Osteoblast (primary cell): Measurements from ENCODE around the gene CLASP2. TPM values are rescaled to one million over a fixed set of nuclear protein-coding genes. Genes with fewer than 3 reads are reported as not detected.

ENCODE experiments used
- DNase-seq: peaks from one replicate; pipeline ENCODE4 v3.0.0; 2011; ENCODE audit warnings: low spot score, mixed read lengths; ENCODE audit not compliant: insufficient read length; ENCODE audit errors: missing footprints
- H2AFZ ChIP-seq: 2 replicates; pipeline ENCODE4 v1.6.0; 2011; ENCODE audit warnings: mild to moderate bottlenecking, low read length
- H3K27ac ChIP-seq: 2 replicates; pipeline ENCODE4 v1.5.1; 2011; ENCODE audit warnings: mild to moderate bottlenecking, low read depth, low read length, moderate library complexity
- H3K27me3 ChIP-seq: 2 replicates; pipeline ENCODE4 v1.6.0; 2012; ENCODE audit warnings: mild to moderate bottlenecking, control low read depth, inconsistent platforms, low read length, moderate library complexity; ENCODE audit not compliant: insufficient read depth
- H3K36me3 ChIP-seq: 2 replicates; pipeline ENCODE4 v1.5.1; 2011; ENCODE audit warnings: mild to moderate bottlenecking, low read length, control low read depth, moderate library complexity; ENCODE audit not compliant: insufficient read depth
- H3K4me1 ChIP-seq: 2 replicates; pipeline ENCODE4 v1.5.1; 2011; ENCODE audit warnings: mild to moderate bottlenecking, low read length, control low read depth, moderate library complexity; ENCODE audit not compliant: insufficient read depth
- H3K4me2 ChIP-seq: 2 replicates; pipeline ENCODE4 v1.6.0; 2011; ENCODE audit warnings: mild to moderate bottlenecking, low read length; ENCODE audit not compliant: insufficient read depth
- H3K4me3 ChIP-seq: fragments of 200-600 bp; sonication (generic); 3 replicates; pipeline ENCODE4 v1.5.1; 2012; ENCODE audit warnings: mild to moderate bottlenecking, low read length, inconsistent platforms; ENCODE audit not compliant: insufficient read depth
- H3K79me2 ChIP-seq: 2 replicates; pipeline ENCODE4 v1.6.0; 2012; ENCODE audit warnings: mild to moderate bottlenecking, low read length, control low read depth, inconsistent platforms; ENCODE audit not compliant: insufficient read depth
- H3K9me3 ChIP-seq: 2 replicates; pipeline ENCODE4 v1.5.1; 2011; ENCODE audit warnings: low read depth, low read length, control low read depth
- H4K20me1 ChIP-seq: 2 replicates; pipeline ENCODE4 v1.6.0; 2012; ENCODE audit warnings: mild to moderate bottlenecking, low read length, control low read depth; ENCODE audit not compliant: insufficient read depth
- total RNA-seq: library from RNA; depleted of rRNA; stranded (reverse); fragments of >200 nt; gene quantifications from 2 replicates; pipeline ENCODE4 v1.2.3, GENCODE V29; 2012
- TF ChIP-seq, protein P1 (sequence below): IDR thresholded peaks from 2 replicates; pipeline ENCODE4 v1.5.1; 2011; ENCODE audit warnings: mild to moderate bottlenecking, low read depth, low read length, moderate library complexity; ENCODE audit errors: extremely low read depth

CLASP2 gene
- total RNA-seq, 1 donor: 52.1 TPM

DNA sequence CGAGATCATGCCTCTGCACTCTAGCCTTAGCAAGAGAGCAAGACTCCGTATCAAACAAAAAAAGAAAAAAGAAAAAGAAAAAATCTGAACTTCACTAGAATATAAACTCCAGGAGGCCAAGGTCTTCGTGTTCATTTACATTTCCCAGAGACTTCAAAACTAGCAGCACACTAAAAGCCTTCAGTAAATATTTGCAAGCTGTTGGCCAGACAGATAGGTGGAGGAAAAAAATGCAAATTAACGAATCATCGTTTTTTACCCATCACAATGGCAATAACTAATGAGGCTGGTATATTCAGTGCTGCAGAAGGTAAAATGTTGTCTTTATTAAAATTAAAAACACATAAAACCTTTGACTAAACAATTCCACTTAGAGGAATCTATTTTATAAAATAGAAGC, 80.6 kb downstream of the CLASP2 start:
- TF ChIP-seq, protein P1, sequence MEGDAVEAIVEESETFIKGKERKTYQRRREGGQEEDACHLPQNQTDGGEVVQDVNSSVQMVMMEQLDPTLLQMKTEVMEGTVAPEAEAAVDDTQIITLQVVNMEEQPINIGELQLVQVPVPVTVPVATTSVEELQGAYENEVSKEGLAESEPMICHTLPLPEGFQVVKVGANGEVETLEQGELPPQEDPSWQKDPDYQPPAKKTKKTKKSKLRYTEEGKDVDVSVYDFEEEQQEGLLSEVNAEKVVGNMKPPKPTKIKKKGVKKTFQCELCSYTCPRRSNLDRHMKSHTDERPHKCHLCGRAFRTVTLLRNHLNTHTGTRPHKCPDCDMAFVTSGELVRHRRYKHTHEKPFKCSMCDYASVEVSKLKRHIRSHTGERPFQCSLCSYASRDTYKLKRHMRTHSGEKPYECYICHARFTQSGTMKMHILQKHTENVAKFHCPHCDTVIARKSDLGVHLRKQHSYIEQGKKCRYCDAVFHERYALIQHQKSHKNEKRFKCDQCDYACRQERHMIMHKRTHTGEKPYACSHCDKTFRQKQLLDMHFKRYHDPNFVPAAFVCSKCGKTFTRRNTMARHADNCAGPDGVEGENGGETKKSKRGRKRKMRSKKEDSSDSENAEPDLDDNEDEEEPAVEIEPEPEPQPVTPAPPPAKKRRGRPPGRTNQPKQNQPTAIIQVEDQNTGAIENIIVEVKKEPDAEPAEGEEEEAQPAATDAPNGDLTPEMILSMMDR: no peak
- no peaks in the 10 kb centered on the region for H3K79me2 ChIP-seq
- H3K4me2 ChIP-seq: no peak overlapping the region

DNA sequence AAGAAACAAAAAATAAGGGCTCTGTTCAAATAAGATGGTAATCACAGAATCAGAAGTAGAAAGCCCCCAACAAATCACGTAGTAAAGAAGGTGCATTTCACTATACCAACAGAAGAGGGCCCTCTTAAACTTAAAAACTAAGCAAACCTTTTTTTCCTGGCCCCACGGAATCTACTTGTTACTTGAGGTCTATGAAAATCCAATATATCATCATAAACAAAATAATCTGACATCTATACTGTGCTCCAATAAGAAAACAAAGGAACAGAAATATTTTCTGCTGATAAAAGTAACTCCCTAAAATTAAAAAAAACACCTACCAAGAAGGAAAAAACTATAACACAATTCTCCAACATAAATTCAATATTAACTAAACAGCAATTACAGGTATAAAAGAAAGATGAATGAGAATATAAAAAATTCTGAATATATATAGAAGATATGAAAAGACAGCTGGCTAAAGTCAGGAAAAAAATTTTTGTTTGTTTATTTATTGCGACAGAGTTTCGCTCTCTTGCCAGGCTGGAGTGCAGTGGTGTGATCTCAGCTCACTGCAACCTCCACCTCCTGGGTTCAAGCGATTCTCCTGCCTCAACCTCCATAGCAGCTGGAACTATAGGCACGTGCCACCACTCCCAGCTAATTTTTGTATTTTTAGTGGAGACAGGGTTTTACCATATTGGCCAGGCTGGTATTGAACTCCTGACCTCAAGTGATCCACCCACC, 81.8 kb downstream of the CLASP2 start:
- Histone ChIP-seq H4K20me1 (no peaks in the 10 kb centered on the region), H3K4me2 (no peak overlapping the region), H2AFZ (no peak overlapping the region), H3K27me3 (no peaks in the 10 kb centered on the region), H3K9me3 (no peaks in the 10 kb centered on the region), H3K79me2 (no peaks in the 10 kb centered on the region), H3K4me1 (no peaks in the 10 kb centered on the region), H3K4me3 (no peak overlapping the region), H3K36me3 (no peaks in the 10 kb centered on the region), H3K27ac (no peak overlapping the region)
- DNase-seq: peak; percentile 29
- TF ChIP-seq, protein P1: peak; percentile 68

More for the DNA sequence above, 80.6 kb downstream of the CLASP2 start:
- DNase-seq: no peak
- no peaks in the 10 kb centered on the region for H3K9me3 ChIP-seq
- no peak overlapping the region for H3K4me3 ChIP-seq
- H3K27me3 ChIP-seq: no peaks in the 10 kb centered on the region
- no peaks in the 10 kb centered on the region for H3K36me3 ChIP-seq
- no peak overlapping the region for H3K27ac ChIP-seq
- no peak overlapping the region for H2AFZ ChIP-seq
- no peaks in the 10 kb centered on the region for H4K20me1 ChIP-seq
- no peaks in the 10 kb centered on the region for H3K4me1 ChIP-seq

DNA sequence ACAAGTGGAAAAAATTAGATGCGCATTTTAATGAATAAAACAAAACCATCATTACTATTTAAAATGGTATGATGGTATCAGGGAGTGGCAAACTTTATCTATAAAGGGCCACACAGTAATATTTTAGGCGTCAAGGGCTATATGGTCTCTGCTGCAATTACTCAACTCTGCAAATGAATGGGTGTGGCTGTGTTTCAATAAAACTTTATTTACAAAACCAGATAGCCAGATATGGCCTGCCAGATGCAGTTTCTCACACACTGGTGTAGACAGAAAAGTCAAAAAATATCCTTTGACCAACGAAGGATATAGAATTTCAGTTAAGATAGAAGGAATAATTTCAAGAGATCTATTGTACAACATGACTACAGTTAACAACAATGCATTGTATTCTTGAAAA, 83.8 kb downstream of the CLASP2 start:
- no peaks in the 10 kb centered on the region for H3K36me3 ChIP-seq
- no peak overlapping the region for H3K4me3 ChIP-seq
- no peak overlapping the region for H3K27ac ChIP-seq
- H4K20me1 ChIP-seq: no peaks in the 10 kb centered on the region
- no peak overlapping the region for H2AFZ ChIP-seq
- H3K79me2 ChIP-seq: no peaks in the 10 kb centered on the region
- DNase-seq: no peak
- H3K9me3 ChIP-seq: no peaks in the 10 kb centered on the region
- TF ChIP-seq, protein P1: no peak
- no peak overlapping the region for H3K4me2 ChIP-seq
- no peaks in the 10 kb centered on the region for H3K27me3 ChIP-seq
- H3K4me1 ChIP-seq: no peaks in the 10 kb centered on the region

DNA sequence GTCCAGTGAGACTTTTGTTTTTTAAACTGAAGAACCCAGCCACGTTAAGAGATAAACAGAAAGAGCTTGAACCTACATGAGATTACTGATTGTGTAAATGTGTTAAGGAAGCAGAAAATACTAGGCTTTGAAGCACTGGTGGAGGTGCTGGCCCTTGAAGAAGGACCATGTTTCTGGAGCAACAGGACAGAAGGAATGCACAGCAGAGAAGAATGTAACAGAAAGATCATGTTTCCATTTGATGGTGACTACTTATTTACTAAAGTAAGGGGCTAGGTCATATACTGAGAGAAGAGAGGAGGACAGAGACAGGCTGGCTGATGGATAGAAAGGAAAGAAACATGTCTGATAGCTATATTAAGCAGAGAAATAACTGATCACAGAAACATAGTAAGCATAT, 88.8 kb downstream of the CLASP2 start:
- Histone ChIP-seq H4K20me1 (no peaks in the 10 kb centered on the region), H3K27ac (no peak overlapping the region), H3K4me3 (no peak overlapping the region), H3K9me3 (no peaks in the 10 kb centered on the region), H3K79me2 (no peaks in the 10 kb centered on the region), H3K27me3 (no peaks in the 10 kb centered on the region), H3K4me1 (peaks cover 4% of the 10 kb centered on the region), H3K4me2 (no peak overlapping the region), H2AFZ (no peak overlapping the region), H3K36me3 (no peaks in the 10 kb centered on the region)
- TF ChIP-seq, protein P1: no peak
- no peak for DNase-seq
